22Rv1 (cell line): ENCODE data around the gene ZRANB2.

ENCODE experiments used
- H3K27ac ChIP-seq: fragments of 450-650 bp; 2 replicates; pipeline ENCODE4 v1.5.1; 2017
- CTCF ChIP-seq: fragments of 450-650 bp; IDR thresholded peaks from 2 replicates; pipeline ENCODE4 v1.5.1; 2017; ENCODE audit warnings: mild to moderate bottlenecking
- ZFX ChIP-seq: fragments of 450-650 bp; IDR thresholded peaks from 2 replicates; pipeline ENCODE4 v1.6.1; 2017; ENCODE audit warnings: antibody characterized with exemption, borderline replicate concordance

Gene ZRANB2

DNA sequence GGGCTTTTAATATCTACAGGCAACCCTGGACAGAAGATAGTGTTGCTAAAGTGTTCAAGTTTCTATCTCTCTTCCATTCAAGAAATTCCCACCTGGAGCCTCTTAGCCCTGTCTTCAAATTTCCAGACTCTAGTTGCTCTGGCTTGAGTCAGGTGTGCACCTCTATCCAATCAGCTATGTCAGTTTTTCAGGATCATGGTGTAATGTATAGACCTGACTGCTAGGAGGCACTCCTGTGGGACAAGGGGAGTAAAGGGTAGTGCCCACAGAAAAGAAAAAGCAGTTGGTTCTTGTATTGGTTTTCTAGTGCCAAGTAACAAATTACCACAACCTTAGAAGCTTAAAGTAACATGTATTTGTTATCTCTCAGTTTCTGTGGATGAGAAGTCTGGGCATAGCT is 6.2 kb upstream of the ZRANB2 start:
- TF ChIP-seq CTCF (no peak), ZFX (no peak)
- no peak overlapping the region for H3K27ac ChIP-seq

DNA sequence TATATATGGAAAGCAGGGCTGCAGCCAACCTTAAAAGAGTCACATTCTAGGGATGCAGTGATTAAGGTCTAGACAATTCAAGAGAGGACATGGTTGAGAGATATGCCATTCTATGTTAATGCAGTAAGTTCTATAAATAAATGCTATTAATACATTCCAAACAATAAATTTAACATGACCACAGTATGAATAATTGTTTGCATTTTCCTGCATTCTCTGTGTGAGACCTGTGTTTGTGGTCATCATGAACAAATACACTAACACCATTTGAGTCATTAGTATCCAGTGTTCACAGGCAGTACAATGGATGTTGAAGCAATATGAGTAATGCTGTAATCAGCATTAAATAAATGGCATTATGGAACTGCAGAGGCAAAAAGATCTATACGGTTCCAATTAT is 5.5 kb upstream of the ZRANB2 start:
- TF ChIP-seq CTCF (no peak), ZFX (no peak)
- H3K27ac ChIP-seq = no peak overlapping the region

- TF ChIP-seq ZFX = no peak
- no peak for TF ChIP-seq CTCF
Observed at GRCh38 chr1:71083271-71083670, 2.4 kb upstream of the ZRANB2 start.

GRCh38 chr1:71081697-71082080 is 854 bp upstream of the ZRANB2 start:
- peak overlapping the region; percentile 90 for H3K27ac ChIP-seq
- TF ChIP-seq CTCF = no peak
- no peak for TF ChIP-seq ZFX

More at GRCh38 chr1:71083271-71083670, 2.4 kb upstream of the ZRANB2 start:
- H3K27ac ChIP-seq = no peak overlapping the region

- TF ChIP-seq ZFX (no peak), CTCF (no peak)
- peak overlapping the region; percentile 90 for H3K27ac ChIP-seq
Observed at GRCh38 chr1:71080230-71080738, 551 bp downstream of the ZRANB2 start.

- TF ChIP-seq ZFX (no peak), CTCF (no peak)
- no peak overlapping the region for H3K27ac ChIP-seq
Observed at GRCh38 chr1:71074681-71075080, 6.2 kb downstream of the ZRANB2 start.

- no peak for TF ChIP-seq CTCF
- no peak for TF ChIP-seq ZFX
- no peak overlapping the region for H3K27ac ChIP-seq
Observed at GRCh38 chr1:71072273-71072672, 8.6 kb downstream of the ZRANB2 start.
